H1 (cell line): Measurements from ENCODE around the gene IRAK1BP1. TPM values are rescaled to one million over a fixed set of nuclear protein-coding genes. Genes with fewer than 3 reads are reported as not detected.

Experiments used
- CTCF ChIA-PET: fragments of 300-600 bp; sonication (Branson Sonifier 250); formaldehyde crosslinking; loops from one replicate; lab custom pipeline; 2021; ENCODE audit not compliant: partially characterized antibody; lab: Charles Lee
- POLR2A ChIA-PET: fragments of 300-600 bp; sonication (Branson Sonifier 250); formaldehyde crosslinking; loops from one replicate; lab custom pipeline; 2021; ENCODE audit warnings: inconsistent platforms; ENCODE audit not compliant: partially characterized antibody; lab: Charles Lee
- DNase-seq, 2 experiments: peaks; one replicate each; pipeline versions ENCODE4 v3.0.0 to v3.0.0-alpha.2; 2010 to 2022; ENCODE audit warnings: low spot score in 2 of 2, low read depth in 1 of 2, mixed read lengths in 1 of 2
- FAIRE-seq: peaks from 2 replicates; lab custom pipeline; 2011; peaks lifted over from hg19 to GRCh38; lab: Jason Lieb, UNC
- H2AFZ ChIP-seq: 2 replicates; pipeline ENCODE4 v1.8.1; 2012; ENCODE audit warnings: low read length, inconsistent platforms
- H2AK5ac ChIP-seq: 2 replicates; pipeline ENCODE4 v1.6.1; 2013; ENCODE audit warnings: low read depth, low read length
- H2BK120ac ChIP-seq: replicated peaks from 2 replicates; pipeline ENCODE3; 2013; ENCODE audit warnings: low read depth, low read length, inconsistent platforms
- H2BK12ac ChIP-seq: 2 replicates; pipeline ENCODE4 v1.6.1; 2013; ENCODE audit warnings: low read depth, low read length
- H2BK15ac ChIP-seq: 2 replicates; pipeline ENCODE4 v1.6.1; 2013; ENCODE audit warnings: low read length
- H2BK20ac ChIP-seq: 2 replicates; pipeline ENCODE4 v1.6.1; 2013; ENCODE audit warnings: low read length
- H2BK5ac ChIP-seq: 2 replicates; pipeline ENCODE4 v1.6.1; 2013; ENCODE audit warnings: low read depth, low read length
- H3K14ac ChIP-seq: 2 replicates; pipeline ENCODE4 v1.6.1; 2013; ENCODE audit warnings: inconsistent platforms; ENCODE audit not compliant: insufficient read length
- H3K18ac ChIP-seq: 2 replicates; pipeline ENCODE4 v1.6.1; 2013; ENCODE audit warnings: low read length; ENCODE audit errors: extremely low read depth
- H3K23ac ChIP-seq: 2 replicates; pipeline ENCODE4 v1.6.1; 2013; ENCODE audit warnings: inconsistent platforms; ENCODE audit not compliant: insufficient read length
- H3K23me2 ChIP-seq: 2 replicates; pipeline ENCODE4 v1.6.1; 2013; ENCODE audit warnings: low read depth, low read length
- H3K27ac ChIP-seq: 2 replicates; pipeline ENCODE4 v1.6.1; 2011; ENCODE audit warnings: low read depth, low read length, inconsistent platforms
- H3K27me3 ChIP-seq, 4 experiments: replicated peaks in 1 of 4; 1 replicate in 1 of 4; 2 replicates in 3 of 4; pipeline versions ENCODE4 v1.6.1 to v1.8.1; 2011 to 2013; ENCODE audit warnings: low read length in 3 of 4, mild to moderate bottlenecking in 3 of 4, inconsistent platforms in 2 of 4, mixed read lengths in 2 of 4, moderate library complexity in 1 of 4; ENCODE audit not compliant: control insufficient read depth in 3 of 4, insufficient read depth in 3 of 4; ENCODE audit errors: extremely low read depth in 1 of 4
- H3K36me3 ChIP-seq, 4 experiments: 2 replicates each; pipeline versions ENCODE4 v1.6.1 to v1.8.1; 2011 to 2013; ENCODE audit warnings: mild to moderate bottlenecking in 4 of 4, low read length in 3 of 4, moderate library complexity in 2 of 4, control low read depth in 1 of 4, inconsistent platforms in 1 of 4; ENCODE audit not compliant: insufficient read depth in 4 of 4, control insufficient read depth in 2 of 4
- H3K4ac ChIP-seq: replicated peaks from 2 replicates; pipeline ENCODE3; 2013; ENCODE audit warnings: low read length, low read depth, mixed read lengths, inconsistent platforms; ENCODE audit not compliant: insufficient read length
- H3K4me1 ChIP-seq, 4 experiments: replicated peaks in 1 of 4; 1 replicate in 1 of 4; 2 replicates in 3 of 4; pipeline versions ENCODE4 v1.6.1 to v1.8.1; 2011 to 2013; ENCODE audit warnings: low read length in 3 of 4, inconsistent platforms in 2 of 4, mixed read lengths in 1 of 4; ENCODE audit not compliant: insufficient read depth in 4 of 4, control insufficient read depth in 3 of 4
- H3K4me2 ChIP-seq, 2 experiments: 2 replicates each; pipeline versions ENCODE4 v1.6.1 to v1.8.1; 2011 to 2013; ENCODE audit warnings: low read depth in 2 of 2, low read length in 2 of 2, control low read depth in 1 of 2, inconsistent platforms in 1 of 2, mild to moderate bottlenecking in 1 of 2; ENCODE audit not compliant: insufficient read depth in 1 of 2
- H3K4me3 ChIP-seq, 4 experiments: fragments of 200-600, 300-600 bp in 1 of 4; sonication (generic), shearing (Covaris generic), sonication (Bioruptor Twin) in 1 of 4; 2 replicates each; pipeline versions ENCODE4 v1.5.1 to v1.8.1; 2011 to 2016; ENCODE audit warnings: low read length in 4 of 4, low read depth in 3 of 4, control low read depth in 2 of 4, inconsistent platforms in 2 of 4, mild to moderate bottlenecking in 2 of 4, mixed read lengths in 1 of 4, moderate library complexity in 1 of 4; ENCODE audit not compliant: insufficient read depth in 2 of 4; ENCODE audit errors: extremely low read depth in 1 of 4
- H3K56ac ChIP-seq: replicated peaks from 2 replicates; pipeline ENCODE3; 2013; ENCODE audit warnings: low read depth, mild to moderate bottlenecking, mixed read lengths, low read length, inconsistent platforms; ENCODE audit not compliant: insufficient read length
- H3K79me1 ChIP-seq: 2 replicates; pipeline ENCODE4 v1.6.1; 2013; ENCODE audit warnings: low read depth, low read length, control low read depth
- H3K79me2 ChIP-seq, 2 experiments: 2 replicates each; pipeline versions ENCODE4 v1.6.1 to v1.8.1; 2012 to 2013; ENCODE audit warnings: low read length in 2 of 2, mild to moderate bottlenecking in 2 of 2, inconsistent platforms in 1 of 2; ENCODE audit not compliant: insufficient read depth in 2 of 2, control insufficient read depth in 1 of 2
- H3K9ac ChIP-seq, 4 experiments: replicated peaks in 1 of 4; 1 replicate in 1 of 4; 2 replicates in 3 of 4; pipeline versions ENCODE4 v1.6.1 to v1.8.1; 2011 to 2013; ENCODE audit warnings: low read depth in 3 of 4, low read length in 3 of 4, control low read depth in 2 of 4, mild to moderate bottlenecking in 2 of 4, moderate library complexity in 2 of 4, inconsistent platforms in 1 of 4; ENCODE audit errors: extremely low read depth in 1 of 4
- H3K9me3 ChIP-seq, 2 experiments: 2 replicates each; pipeline versions ENCODE4 v1.6.1 to v1.8.1; 2012 to 2013; ENCODE audit warnings: mild to moderate bottlenecking in 2 of 2, moderate library complexity in 2 of 2, control low read depth in 1 of 2, inconsistent platforms in 1 of 2, low read depth in 1 of 2, low read length in 1 of 2, mixed read lengths in 1 of 2; ENCODE audit not compliant: insufficient read depth in 2 of 2
- H4K20me1 ChIP-seq, 2 experiments: replicated peaks in 1 of 2; 2 replicates each; pipeline versions ENCODE3 to v1.8.1; 2011 to 2013; ENCODE audit warnings: inconsistent platforms in 2 of 2, low read length in 2 of 2, mild to moderate bottlenecking in 1 of 2; ENCODE audit not compliant: insufficient read depth in 2 of 2, control insufficient read depth in 1 of 2
- H4K5ac ChIP-seq: 2 replicates; pipeline ENCODE4 v1.6.1; 2013; ENCODE audit warnings: low read length, low read depth, mixed read lengths, inconsistent platforms; ENCODE audit not compliant: insufficient read length
- H4K8ac ChIP-seq: 2 replicates; pipeline ENCODE4 v1.8.0; 2013; ENCODE audit warnings: mild to moderate bottlenecking, moderate library complexity, low read length, inconsistent platforms; ENCODE audit not compliant: insufficient read depth; ENCODE audit errors: extremely low read depth
- H4K91ac ChIP-seq: replicated peaks from 2 replicates; pipeline ENCODE3; 2013; ENCODE audit warnings: low read length, mixed read lengths, inconsistent platforms; ENCODE audit not compliant: insufficient read length
- ASH2L ChIP-seq: fragments of 200-600, 300-600 bp; sonication (generic); IDR thresholded peaks from one replicate; pipeline ENCODE4 v1.7.1; 2017; ENCODE audit warnings: low read length
- BRCA1 ChIP-seq: IDR thresholded peaks from 2 replicates; pipeline ENCODE4 v1.6.1; 2012; ENCODE audit warnings: low read depth, low read length, improper control_type of control experiment
- CBX8 ChIP-seq: fragments of 300-800, 300-1000 bp; sonication (generic); IDR thresholded peaks from 2 replicates; pipeline ENCODE4 v1.7.1; 2016; ENCODE audit warnings: low read depth, low read length, borderline replicate concordance
- CEBPB ChIP-seq: IDR thresholded peaks from 2 replicates; pipeline ENCODE4 v1.6.1; 2012; ENCODE audit warnings: low read depth, low read length
- CREB1 ChIP-seq: IDR thresholded peaks from 2 replicates; pipeline ENCODE4 v1.6.1; 2012; ENCODE audit warnings: inconsistent platforms
- POLR2AphosphoS5 ChIP-seq: IDR thresholded peaks from 2 replicates; pipeline ENCODE4 v1.6.1; 2011; ENCODE audit warnings: low read depth, low read length
- SAP30 ChIP-seq: fragments of 300-600 bp; sonication (generic); IDR thresholded peaks from 2 replicates; pipeline ENCODE4 v1.7.1; 2012; ENCODE audit warnings: low read length, moderate library complexity, mild to moderate bottlenecking, inconsistent platforms; ENCODE audit not compliant: insufficient read depth, insufficient replicate concordance
- SP4 ChIP-seq: IDR thresholded peaks from 2 replicates; pipeline ENCODE4 v1.6.1; 2012; ENCODE audit warnings: low read length, inconsistent platforms
- ZNF274 ChIP-seq: IDR thresholded peaks from 2 replicates; pipeline ENCODE4 v1.7.0; 2012; ENCODE audit warnings: low read length, borderline replicate concordance; ENCODE audit errors: extremely low read depth
- WGBS, 2 experiments: shearing (Covaris generic) in 1 of 2; methylation state at CpG; one replicate each; pipeline versions ENCODE4 v1.1.6 to v1.1.7; 2013 to 2015; ENCODE audit warnings: low lambda C conversion rate in 2 of 2, mixed read lengths in 2 of 2, inconsistent platforms in 1 of 2, low coverage in 1 of 2, missing lambda C conversion rate in 1 of 2; ENCODE audit not compliant: insufficient replicate concordance in 2 of 2, insufficient coverage in 1 of 2, insufficient read length in 1 of 2; ENCODE audit errors: extremely low coverage in 1 of 2, missing lambda C conversion rate in 1 of 2; 5-methylcytosine and 5-hydroxymethylcytosine counted together
- polyA plus RNA-seq, 7 experiments: library from polyadenylated mRNA; depleted of rRNA in 3 of 7; stranded (reverse) in 5 of 7; unstranded in 2 of 7; fragments of >200 nt in 5 of 7; fragments of 200-250 nt in 2 of 7; gene quantifications; 1 replicate in 5 of 7; 2 replicates in 1 of 7; 4 replicates in 1 of 7; pipeline versions ENCODE4 v1.2.1 to v1.2.3, GENCODE V29; 2011 to 2013; ENCODE audit warnings: missing spikeins in 2 of 7, mixed read lengths in 2 of 7
- total RNA-seq: library from RNA; stranded (reverse); fragmentation: NEBNext Ultra II Directional; extraction: Animal tissue kit (Norgen Biotek cat#: 25700); gene quantifications from 2 replicates; pipeline ENCODE4 v1.2.1, GENCODE V29; 2021
- TF ChIP-seq, protein P1 (sequence below): IDR thresholded peaks from 2 replicates; pipeline ENCODE4 v1.6.1; 2012; ENCODE audit warnings: inconsistent platforms

IRAK1BP1 gene
- total and polyA plus RNA-seq, 2 of the 8 experiments (the other 6 are each of a cell fraction or from before 2014, with no cell fraction given): 3.7 to 4.7 TPM

DNA sequence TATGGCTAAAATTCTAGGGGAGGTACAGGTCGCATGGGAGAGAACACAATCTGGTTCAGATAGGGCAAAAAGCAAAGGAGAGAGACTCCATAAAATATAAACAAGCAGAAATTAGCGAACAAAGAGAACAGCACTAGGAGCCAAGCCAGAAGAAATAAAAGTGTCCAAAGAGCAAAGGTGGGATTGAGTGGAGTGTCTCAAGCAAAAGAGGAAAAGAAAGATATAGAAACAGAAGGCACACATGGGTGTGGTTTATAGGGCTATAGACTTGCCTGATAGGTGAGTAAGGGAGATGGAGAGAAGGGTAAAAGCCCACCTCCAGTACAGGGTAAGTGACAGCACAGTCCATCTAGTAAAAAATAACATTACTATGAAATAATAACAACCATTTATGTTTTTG lies 36.5 kb upstream of the IRAK1BP1 start:
- CTCF ChIA-PET: no interaction called here
- POLR2A ChIA-PET: interaction anchor here (0.8 kb wide), 1 partner anchor 37 kb away, joined by 3 read pairs; the partner anchor contains the start of gene IRAK1BP1

More for the DNA sequence above, 36.5 kb upstream of the IRAK1BP1 start:
- H3K4me3 ChIP-seq: no peak overlapping the region
- no peak overlapping the region for H2BK15ac ChIP-seq
- no peaks in the 10 kb centered on the region for H3K79me2 ChIP-seq
- H3K9ac ChIP-seq: no peak overlapping the region
- H3K4ac ChIP-seq: no peak overlapping the region
- WGBS, 2 experiments: 79% methylated on average over 2 of the region's 2 CpGs; no CpG with 5 or more reads in 1 of the 2 experiments
- H2BK12ac ChIP-seq: no peak overlapping the region
- no peaks in the 10 kb centered on the region for H3K9me3 ChIP-seq
- no peak overlapping the region for H2AK5ac ChIP-seq
- no peak overlapping the region for H3K14ac ChIP-seq
- H4K8ac ChIP-seq: no peak overlapping the region
- H2BK20ac ChIP-seq: no peak overlapping the region
- H2BK5ac ChIP-seq: no peak overlapping the region
- H3K18ac ChIP-seq: no peak overlapping the region
- H3K56ac ChIP-seq: no peak overlapping the region
- TF ChIP-seq SAP30: no peak
- no peak for TF ChIP-seq CBX8
- TF ChIP-seq ASH2L: no peak
- TF ChIP-seq, protein P1, sequence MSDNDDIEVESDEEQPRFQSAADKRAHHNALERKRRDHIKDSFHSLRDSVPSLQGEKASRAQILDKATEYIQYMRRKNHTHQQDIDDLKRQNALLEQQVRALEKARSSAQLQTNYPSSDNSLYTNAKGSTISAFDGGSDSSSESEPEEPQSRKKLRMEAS: no peak
- TF ChIP-seq CEBPB: no peak
- no peak for TF ChIP-seq SP4
- TF ChIP-seq BRCA1: no peak
- no peak for TF ChIP-seq POLR2AphosphoS5
- no peak for TF ChIP-seq CREB1
- no peak for TF ChIP-seq ZNF274
- FAIRE-seq: no peak
- H3K27ac ChIP-seq: no peak overlapping the region
- H2AFZ ChIP-seq: no peak overlapping the region
- H3K23me2 ChIP-seq: no peaks in the 10 kb centered on the region; the same call in 1 of the 2 replicates
- H3K27me3 ChIP-seq: no peaks in the 10 kb centered on the region
- no peaks in the 10 kb centered on the region for H3K36me3 ChIP-seq
- no peaks in the 10 kb centered on the region for H3K79me1 ChIP-seq
- H4K20me1 ChIP-seq: peaks cover 0 to 1% of the 10 kb centered on the region in 2 experiments
- no peaks in the 10 kb centered on the region for H3K4me1 ChIP-seq
- no peak for DNase-seq
- no peak overlapping the region for H2BK120ac ChIP-seq
- no peak overlapping the region for H4K5ac ChIP-seq
- no peak overlapping the region for H4K91ac ChIP-seq
- H3K23ac ChIP-seq: no peak overlapping the region
- no peak overlapping the region for H3K4me2 ChIP-seq
